ENCODE measurements around the gene AIG1. TPM values are rescaled to one million over a fixed set of nuclear protein-coding genes. Genes with fewer than 3 reads are reported as not detected.
"Not testable (repeated sequence)": the region's sequence is repeated elsewhere in the genome, so short reads cannot be mapped to it uniquely, and the experiment has no call there.

Gene AIG1
- total and polyA plus RNA-seq, 2 donors, result 30.7 to 35.6 TPM

- Histone ChIP-seq H3K36me3 (ENCODE audit: insufficient read depth) (no peaks in the 10 kb centered on the region), H3K4me3 (ENCODE audit: low read depth, low read length) (no peak overlapping the region), H3K4me1 (ENCODE audit: insufficient read depth) (peaks cover 1% of the 10 kb centered on the region), H3K27ac (ENCODE audit: low read depth) (no peak overlapping the region)
- no peak for DNase-seq (ENCODE audit: extremely low spot score)
Measured at GRCh38 chr6:143063631-143064030, 2.9 kb downstream of the AIG1 start.

- Histone ChIP-seq H3K4me1 (ENCODE audit: insufficient read depth) (peaks cover 1% of the 10 kb centered on the region), H3K36me3 (ENCODE audit: insufficient read depth) (no peaks in the 10 kb centered on the region), H3K4me3 (ENCODE audit: low read depth, low read length) (no peak overlapping the region), H3K27ac (ENCODE audit: low read depth) (no peak overlapping the region)
- DNase-seq (ENCODE audit: extremely low spot score), result no peak
- 95% methylated on average over 1 of the region's 1 CpG for WGBS
Measured at GRCh38 chr6:143064271-143064670, 3.6 kb downstream of the AIG1 start.

GRCh38 chr6:143064951-143065683, 4.4 kb downstream of the AIG1 start:
- DNase-seq (ENCODE audit: extremely low spot score), result no peak
- no peak overlapping the region for H3K4me3 ChIP-seq (ENCODE audit: low read depth, low read length)
- 56% methylated on average over 4 of the region's 4 CpGs for WGBS
- no peak overlapping the region for H3K27ac ChIP-seq (ENCODE audit: low read depth)
- peaks cover 1% of the 10 kb centered on the region for H3K4me1 ChIP-seq (ENCODE audit: insufficient read depth)
- H3K36me3 ChIP-seq (ENCODE audit: insufficient read depth), result no peaks in the 10 kb centered on the region

GRCh38 chr6:143068001-143068400, 7.3 kb downstream of the AIG1 start:
- Histone ChIP-seq H3K36me3 (ENCODE audit: insufficient read depth) (no peaks in the 10 kb centered on the region), H3K4me3 (ENCODE audit: low read depth, low read length) (no peak overlapping the region), H3K4me1 (ENCODE audit: insufficient read depth) (peaks cover 1% of the 10 kb centered on the region), H3K27ac (ENCODE audit: low read depth) (no peak overlapping the region)
- no peak for DNase-seq (ENCODE audit: extremely low spot score)
- WGBS, result 90% methylated on average over 1 of the region's 1 CpG

GRCh38 chr6:143074101-143074500, 13.4 kb downstream of the AIG1 start:
- H3K27ac ChIP-seq (ENCODE audit: low read depth), result no peak overlapping the region
- no peak overlapping the region for H3K4me3 ChIP-seq (ENCODE audit: low read depth, low read length)
- no peak for DNase-seq (ENCODE audit: extremely low spot score)
- H3K36me3 ChIP-seq (ENCODE audit: insufficient read depth), result no peaks in the 10 kb centered on the region
- H3K4me1 ChIP-seq (ENCODE audit: insufficient read depth), result no peaks in the 10 kb centered on the region
- WGBS, result 75% methylated on average over 3 of the region's 3 CpGs

DNA sequence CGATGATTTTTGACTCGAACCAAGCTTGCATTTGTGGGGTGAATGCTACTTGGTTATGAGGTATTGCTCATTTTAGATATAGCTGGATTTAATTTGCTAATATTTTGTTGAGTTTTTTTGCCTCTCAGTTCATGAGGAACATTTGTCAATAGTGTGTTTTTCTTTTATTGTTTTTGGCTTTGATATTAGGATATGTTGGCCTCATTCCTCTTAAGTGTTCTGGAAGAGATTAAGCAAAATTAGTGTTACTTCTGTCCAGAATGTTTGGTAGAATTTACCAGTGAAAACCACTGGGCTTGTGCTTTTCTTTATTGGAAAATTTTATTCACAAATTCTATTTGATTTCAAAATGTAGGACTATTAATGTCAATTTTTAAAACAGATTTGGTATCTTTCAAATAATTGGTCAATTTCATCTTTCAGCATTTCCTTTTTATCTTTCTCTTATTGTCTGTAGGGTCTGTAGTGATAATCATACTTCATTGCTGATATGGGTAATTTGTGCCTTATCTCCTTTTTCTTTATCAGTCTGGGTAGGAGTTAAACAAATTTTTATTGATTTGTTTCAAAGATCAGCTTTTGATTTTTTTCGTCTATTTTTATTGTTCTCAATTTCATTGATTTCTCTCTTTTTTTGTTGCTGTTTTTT, 14.1 kb downstream of the AIG1 start:
- Histone ChIP-seq H3K36me3 (ENCODE audit: insufficient read depth) (no peaks in the 10 kb centered on the region), H3K4me1 (ENCODE audit: insufficient read depth) (no peaks in the 10 kb centered on the region), H3K4me3 (ENCODE audit: low read depth, low read length) (no peak overlapping the region), H3K27ac (ENCODE audit: low read depth) (no peak overlapping the region)
- 95% methylated on average over 3 of the region's 3 CpGs for WGBS
- DNase-seq (ENCODE audit: extremely low spot score), result no peak

GRCh38 chr6:143078468-143079324, 18.0 kb downstream of the AIG1 start:
- no peak overlapping the region for H3K27ac ChIP-seq (ENCODE audit: low read depth)
- no peak for DNase-seq (ENCODE audit: extremely low spot score)
- H3K4me3 ChIP-seq (ENCODE audit: low read depth, low read length), result no peak overlapping the region
- no peaks in the 10 kb centered on the region for H3K36me3 ChIP-seq (ENCODE audit: insufficient read depth)
- no peaks in the 10 kb centered on the region for H3K4me1 ChIP-seq (ENCODE audit: insufficient read depth)
- 86% methylated on average over 6 of the region's 6 CpGs for WGBS

DNA sequence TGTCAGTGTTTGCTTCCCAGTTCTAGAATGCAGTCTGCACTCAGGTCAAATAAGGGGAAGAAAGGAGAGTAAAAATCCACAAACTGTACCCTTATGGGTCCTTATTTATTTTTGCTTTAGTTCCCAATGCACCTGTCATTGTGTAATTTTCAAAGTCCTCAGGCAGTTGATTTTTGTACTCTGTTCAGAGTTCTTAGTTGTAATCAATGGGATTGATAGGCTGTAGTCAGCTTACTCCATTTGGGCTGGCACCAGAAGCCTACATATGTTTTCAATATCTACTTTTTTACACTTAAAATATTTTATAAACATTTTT, 18.6 kb downstream of the AIG1 start:
- H3K36me3 ChIP-seq (ENCODE audit: insufficient read depth), result no peaks in the 10 kb centered on the region
- no peak for DNase-seq (ENCODE audit: extremely low spot score)
- H3K4me1 ChIP-seq (ENCODE audit: insufficient read depth), result no peaks in the 10 kb centered on the region
- no peak overlapping the region for H3K27ac ChIP-seq (ENCODE audit: low read depth)
- H3K4me3 ChIP-seq (ENCODE audit: low read depth, low read length), result no peak overlapping the region

GRCh38 chr6:143082274-143082673, 21.6 kb downstream of the AIG1 start:
- not testable (repeated sequence) for H3K4me3 ChIP-seq (ENCODE audit: low read depth, low read length); DNase-seq (ENCODE audit: extremely low spot score); H3K27ac ChIP-seq (ENCODE audit: low read depth); H3K36me3 ChIP-seq (ENCODE audit: insufficient read depth); H3K4me1 ChIP-seq (ENCODE audit: insufficient read depth)
- 98% methylated on average over 9 of the region's 9 CpGs for whole genome bisulfite sequencing

- not testable (repeated sequence) for DNase-seq (ENCODE audit: extremely low spot score); H3K27ac ChIP-seq (ENCODE audit: low read depth); H3K36me3 ChIP-seq (ENCODE audit: insufficient read depth); H3K4me3 ChIP-seq (ENCODE audit: low read depth, low read length); H3K4me1 ChIP-seq (ENCODE audit: insufficient read depth)
- 99% methylated on average over 8 of the region's 8 CpGs for WGBS
Measured at GRCh38 chr6:143084019-143084418, 23.3 kb downstream of the AIG1 start.

DNA sequence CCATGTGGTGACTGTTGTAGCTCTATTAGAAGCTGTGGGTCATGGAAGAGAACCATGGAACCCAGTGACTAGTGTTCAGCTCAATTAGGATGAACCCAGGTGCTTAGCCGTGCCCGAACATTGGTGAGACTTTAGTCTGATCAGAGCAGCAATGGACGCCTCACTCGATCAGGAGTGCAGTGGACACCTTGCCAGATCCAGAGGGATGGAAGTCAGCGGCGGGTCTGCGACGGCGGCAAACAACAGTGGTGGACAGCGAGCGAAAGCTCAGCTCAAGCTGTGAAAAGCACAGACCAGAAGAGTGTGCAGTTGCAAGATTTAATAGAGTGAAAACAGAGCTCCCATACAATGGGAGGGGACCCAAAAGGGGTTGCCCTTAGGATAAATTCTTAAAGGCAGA, 26.6 kb downstream of the AIG1 start:
- DNase-seq (ENCODE audit: extremely low spot score); H3K4me1 ChIP-seq (ENCODE audit: insufficient read depth): not testable (repeated sequence)

GRCh38 chr6:143087856-143088255, 27.2 kb downstream of the AIG1 start:
- H3K36me3 ChIP-seq (ENCODE audit: insufficient read depth), result no peaks in the 10 kb centered on the region

More for the DNA sequence above, 26.6 kb downstream of the AIG1 start:
- 85% methylated on average over 11 of the region's 11 CpGs for WGBS
- H3K4me3 ChIP-seq (ENCODE audit: low read depth, low read length); H3K27ac ChIP-seq (ENCODE audit: low read depth); H3K36me3 ChIP-seq (ENCODE audit: insufficient read depth): not testable (repeated sequence)

GRCh38 chr6:143090314-143091044, 29.8 kb downstream of the AIG1 start:
- H3K4me3 ChIP-seq (ENCODE audit: low read depth, low read length), result no peak overlapping the region
- DNase-seq (ENCODE audit: extremely low spot score), result no peak
- H3K27ac ChIP-seq (ENCODE audit: low read depth), result no peak overlapping the region
- no peaks in the 10 kb centered on the region for H3K4me1 ChIP-seq (ENCODE audit: insufficient read depth)
- 95% methylated on average over 3 of the region's 3 CpGs for WGBS
- H3K36me3 ChIP-seq (ENCODE audit: insufficient read depth), result no peaks in the 10 kb centered on the region

More at GRCh38 chr6:143087856-143088255, 27.2 kb downstream of the AIG1 start:
- DNase-seq (ENCODE audit: extremely low spot score), result no peak
- H3K4me1 ChIP-seq (ENCODE audit: insufficient read depth), result no peaks in the 10 kb centered on the region
- H3K4me3 ChIP-seq (ENCODE audit: low read depth, low read length), result no peak overlapping the region
- H3K27ac ChIP-seq (ENCODE audit: low read depth), result no peak overlapping the region
- WGBS, result 44% methylated on average over 2 of the region's 2 CpGs

Measured in urinary bladder (tissue), 4 donors.